Measurements from ENCODE around the gene LRRC8E.
"Not testable (repeated sequence)": the region's sequence is repeated elsewhere in the genome, so short reads cannot be mapped to it uniquely, and the experiment has no call there.

The LRRC8E gene

DNA sequence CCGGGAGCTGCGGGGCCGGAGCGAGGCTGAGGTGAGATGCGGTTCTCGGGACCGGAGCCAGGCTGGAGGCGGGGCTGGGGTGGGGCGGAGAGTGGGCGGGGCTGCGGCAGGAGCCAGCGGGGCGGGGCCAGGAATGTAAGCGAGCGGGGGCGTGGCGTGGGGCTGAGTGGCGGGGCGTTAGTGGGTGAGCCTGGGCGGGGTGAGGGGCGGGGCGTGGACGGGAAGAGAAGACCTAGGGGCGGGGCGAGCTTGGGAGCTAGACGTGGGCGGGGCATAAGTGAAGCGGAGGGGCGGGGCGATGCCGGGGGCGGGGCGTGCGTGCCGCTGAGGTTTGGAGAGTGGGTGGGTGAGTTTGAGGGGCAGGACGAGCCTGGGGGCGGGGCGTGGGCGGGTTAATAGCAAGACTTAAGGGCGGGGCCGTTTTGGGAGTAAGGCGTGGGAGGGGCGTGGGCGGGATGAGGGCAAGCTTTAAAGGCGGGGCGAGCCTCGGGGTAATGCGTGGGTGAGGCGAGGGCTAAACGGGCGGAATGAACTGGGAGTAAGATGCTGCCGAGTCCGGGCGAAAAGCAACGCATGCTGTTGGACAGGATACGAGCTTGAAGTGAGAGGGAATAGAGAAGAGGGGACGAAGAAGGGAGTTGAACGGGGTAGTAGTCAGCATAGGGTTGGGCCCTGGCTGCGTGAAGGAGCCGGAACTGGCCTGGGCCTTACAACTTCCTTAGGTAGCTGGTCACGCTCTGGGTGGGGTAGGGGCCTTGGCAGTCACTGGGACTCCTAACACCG, 32.4 kb downstream of the LRRC8E start:
- DNase-seq (ENCODE audit: low read depth) = peak; percentile 97

DNA sequence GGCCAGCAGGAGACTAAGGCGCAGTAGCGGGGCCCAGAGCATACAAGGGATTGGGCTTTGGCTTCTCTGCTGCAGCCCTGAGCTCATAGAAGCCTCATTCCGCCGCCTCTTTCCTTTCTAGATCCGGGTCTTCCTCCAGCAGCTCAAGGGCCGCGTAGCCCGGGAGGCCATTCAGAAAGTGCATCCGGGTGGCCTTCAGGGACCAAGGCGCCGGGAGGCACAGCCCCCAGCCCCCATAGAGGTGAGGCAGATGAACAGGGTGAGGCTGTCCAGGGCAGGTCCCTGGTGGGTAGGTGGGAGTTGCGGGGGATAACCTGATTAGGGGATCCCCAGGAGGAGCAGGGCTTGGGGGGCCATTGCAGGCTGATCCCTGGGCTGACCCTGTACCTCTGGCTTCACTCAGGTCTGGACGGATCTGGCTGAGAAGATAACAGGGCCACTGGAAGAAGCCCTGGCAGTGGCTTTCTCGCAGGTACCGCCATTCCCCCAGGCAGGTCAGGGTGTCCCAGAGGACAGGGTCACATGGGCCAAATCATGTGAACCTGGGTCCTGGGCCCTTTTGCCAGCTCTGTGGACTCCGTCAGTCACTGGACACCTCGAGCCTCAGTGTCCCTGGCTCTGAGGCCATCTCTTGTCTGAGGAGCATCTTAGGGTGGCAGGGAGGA, 33.1 kb downstream of the LRRC8E start:
- no peak for DNase-seq (ENCODE audit: low read depth)

DNA sequence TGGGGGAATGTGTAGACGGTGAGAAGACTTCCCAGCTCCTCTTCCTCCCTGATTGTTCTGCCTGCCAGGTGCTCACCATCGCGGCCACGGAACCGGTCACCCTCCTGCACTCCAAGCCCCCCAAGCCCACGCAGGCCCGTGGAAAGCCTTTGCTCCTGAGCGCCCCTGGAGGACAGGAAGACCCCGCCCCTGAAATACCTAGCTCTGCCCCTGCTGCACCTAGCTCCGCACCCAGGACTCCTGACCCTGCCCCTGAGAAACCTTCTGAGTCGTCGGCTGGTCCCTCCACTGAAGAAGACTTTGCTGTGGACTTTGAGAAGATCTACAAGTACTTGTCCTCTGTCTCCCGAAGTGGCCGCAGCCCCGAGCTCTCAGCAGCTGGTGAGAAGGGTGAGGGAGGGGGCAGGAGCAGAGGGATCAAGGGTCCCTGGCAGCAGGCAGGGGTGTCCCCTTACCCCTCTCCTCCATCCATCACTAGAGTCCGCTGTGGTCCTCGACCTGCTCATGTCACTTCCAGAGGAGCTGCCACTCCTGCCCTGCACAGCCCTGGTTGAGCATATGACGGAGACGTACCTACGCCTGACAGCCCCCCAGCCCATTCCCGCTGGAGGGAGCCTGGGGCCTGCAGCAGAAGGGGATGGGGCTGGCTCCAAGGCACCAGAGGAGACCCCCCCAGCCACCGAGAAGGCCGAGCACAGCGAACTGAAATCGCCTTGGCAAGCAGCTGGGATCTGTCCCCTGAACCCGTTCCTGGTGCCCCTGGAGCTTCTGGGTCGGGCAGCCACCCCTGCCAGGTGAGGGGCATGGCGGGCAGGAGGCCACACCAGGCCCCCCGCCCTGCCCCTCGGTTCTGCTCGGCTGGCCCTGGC, 33.9 kb downstream of the LRRC8E start:
- DNase-seq (ENCODE audit: low read depth) = no peak

DNA sequence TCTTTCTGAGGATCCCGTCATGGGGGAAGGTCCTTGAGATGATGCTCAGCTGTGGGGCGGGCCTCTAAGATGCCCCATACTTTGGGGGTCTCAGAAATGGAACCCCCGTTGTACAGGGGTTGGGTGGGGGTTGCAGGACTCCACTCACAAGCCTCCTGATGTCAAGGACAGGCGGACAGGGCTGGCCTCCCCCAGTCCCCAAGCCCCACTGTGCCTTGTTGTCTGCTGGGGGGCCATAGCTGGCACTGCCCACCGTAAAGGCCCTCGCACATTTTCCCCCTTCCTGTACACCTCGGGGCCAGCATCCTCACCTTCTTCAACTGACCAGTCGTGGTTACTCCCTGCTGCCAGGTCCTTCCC, 34.5 kb downstream of the LRRC8E start:
- no peak for DNase-seq (ENCODE audit: low read depth)

DNA sequence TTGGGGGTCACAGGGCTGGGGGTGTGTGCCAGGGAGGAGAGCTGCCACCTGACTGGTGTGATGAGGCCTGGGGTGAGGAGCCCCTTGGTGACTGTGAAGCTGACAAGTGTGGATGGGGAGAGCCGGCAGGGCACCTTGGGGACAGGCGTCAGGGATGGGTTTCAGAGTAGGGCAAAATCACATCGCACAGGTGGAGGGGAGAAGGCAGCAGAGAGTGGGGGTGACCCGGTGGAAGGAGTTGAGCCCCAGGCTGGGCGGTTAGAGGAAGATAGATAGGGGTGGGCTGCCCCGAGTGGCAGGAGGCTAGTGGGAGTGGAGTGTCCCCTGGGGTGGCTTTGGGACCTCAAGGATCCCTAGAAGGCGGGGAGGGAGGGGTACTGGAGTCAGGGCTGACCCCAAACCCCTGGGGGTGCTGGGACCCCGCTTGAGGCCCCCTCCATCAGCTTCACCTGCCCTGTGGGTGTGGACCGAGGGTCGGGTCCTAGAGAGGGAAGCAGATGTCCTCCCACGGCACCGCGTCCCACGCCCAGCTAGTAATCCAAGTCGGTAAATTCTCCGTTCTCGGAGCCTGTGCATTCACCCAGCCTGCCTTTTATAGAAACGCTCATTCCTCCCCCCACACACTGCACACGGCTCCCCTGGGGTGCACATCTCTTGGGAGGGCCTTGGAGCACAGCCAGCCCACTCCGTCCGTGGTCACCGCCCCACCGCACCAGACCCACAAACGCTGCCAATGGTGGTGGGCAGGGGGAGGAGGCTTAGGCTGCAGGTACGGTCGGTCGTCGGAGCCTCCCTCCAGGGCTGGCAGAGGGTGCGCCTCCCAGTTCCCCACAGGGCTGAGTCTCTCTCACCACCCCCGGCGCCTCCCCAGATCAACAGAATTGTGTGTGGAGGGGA, 35.2 kb downstream of the LRRC8E start:
- no peak for DNase-seq (ENCODE audit: low read depth)

DNA sequence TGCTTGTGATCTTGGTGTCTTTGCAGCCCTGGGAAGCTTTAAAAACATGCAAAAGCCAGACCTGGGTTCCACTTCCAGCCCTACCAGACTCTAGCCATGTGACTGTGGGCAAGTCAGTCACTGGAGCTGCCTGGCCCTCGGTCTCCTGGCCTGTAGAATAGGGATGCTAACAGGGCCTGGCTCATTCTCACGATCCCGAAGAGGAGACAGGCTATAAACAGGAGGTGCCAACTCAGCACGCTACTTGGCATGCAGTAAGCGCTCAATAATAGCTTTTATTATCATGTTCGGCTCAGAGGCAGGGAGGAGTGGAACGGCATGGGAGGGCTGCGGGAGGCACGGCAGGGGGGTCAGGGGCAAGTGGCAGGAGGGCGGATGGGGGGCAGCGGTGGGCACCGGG, 35.9 kb downstream of the LRRC8E start:
- no peak for DNase-seq (ENCODE audit: low read depth)

DNA sequence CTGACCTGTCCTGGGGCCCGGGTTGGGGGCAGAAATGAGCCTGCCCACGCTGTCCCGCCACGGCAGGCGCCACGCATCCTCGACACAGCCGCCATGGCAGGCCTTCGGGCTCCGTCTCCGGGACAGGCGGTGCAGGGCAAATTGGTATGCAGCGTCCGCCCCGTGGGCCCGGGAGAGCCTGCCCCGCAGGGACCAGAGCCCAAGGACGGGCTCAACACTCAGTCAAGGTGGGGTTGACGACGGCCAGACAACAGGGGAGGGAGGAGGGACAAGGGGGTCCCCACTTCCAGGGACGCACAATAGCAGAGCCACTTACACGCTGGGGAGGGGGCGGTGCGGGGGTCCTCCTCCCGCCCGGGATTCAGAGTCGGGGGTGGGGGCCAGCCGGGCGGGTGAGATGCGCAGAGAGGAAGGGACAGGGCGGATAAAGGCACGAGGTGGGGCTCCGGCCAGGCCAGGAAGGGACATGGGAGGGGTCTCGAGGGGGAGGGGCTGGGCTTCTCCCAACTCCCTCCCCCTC, 36.4 kb downstream of the LRRC8E start:
- DNase-seq (ENCODE audit: low read depth) = no peak

DNA sequence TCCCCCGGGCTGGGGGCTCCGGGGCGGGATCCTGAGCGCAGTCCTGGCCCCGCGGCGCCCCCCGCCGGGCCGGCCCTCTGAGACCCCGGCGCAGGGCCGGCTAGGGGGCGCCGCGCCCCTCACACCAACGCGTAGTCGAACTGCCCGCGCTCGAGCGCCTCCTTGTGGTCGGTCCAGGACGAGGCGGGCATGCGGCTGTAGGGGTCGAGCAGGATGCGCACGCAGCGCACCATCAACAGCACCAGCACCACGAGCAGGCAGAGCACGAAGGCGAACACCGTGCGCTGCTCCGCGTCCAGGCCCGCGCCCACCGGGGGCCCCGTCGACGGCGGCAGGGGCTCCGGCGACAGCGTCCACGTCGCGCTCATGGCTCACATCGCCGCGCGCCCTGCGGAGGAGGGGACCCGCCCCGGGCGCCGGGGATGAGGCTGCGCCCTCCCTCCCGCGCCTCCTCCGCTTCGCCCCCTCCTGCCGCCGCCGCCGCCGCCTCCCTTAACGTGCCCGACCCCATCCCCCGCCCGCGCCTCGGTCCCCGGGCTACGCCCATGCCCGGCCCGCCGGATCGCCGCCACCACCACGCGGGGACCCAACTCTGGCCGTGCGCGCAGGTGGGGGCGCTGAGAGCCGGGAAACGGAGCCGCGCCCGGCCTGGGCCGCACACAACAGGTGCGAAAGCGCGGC, 37.0 kb downstream of the LRRC8E start:
- DNase-seq (ENCODE audit: low read depth) = no peak

DNA sequence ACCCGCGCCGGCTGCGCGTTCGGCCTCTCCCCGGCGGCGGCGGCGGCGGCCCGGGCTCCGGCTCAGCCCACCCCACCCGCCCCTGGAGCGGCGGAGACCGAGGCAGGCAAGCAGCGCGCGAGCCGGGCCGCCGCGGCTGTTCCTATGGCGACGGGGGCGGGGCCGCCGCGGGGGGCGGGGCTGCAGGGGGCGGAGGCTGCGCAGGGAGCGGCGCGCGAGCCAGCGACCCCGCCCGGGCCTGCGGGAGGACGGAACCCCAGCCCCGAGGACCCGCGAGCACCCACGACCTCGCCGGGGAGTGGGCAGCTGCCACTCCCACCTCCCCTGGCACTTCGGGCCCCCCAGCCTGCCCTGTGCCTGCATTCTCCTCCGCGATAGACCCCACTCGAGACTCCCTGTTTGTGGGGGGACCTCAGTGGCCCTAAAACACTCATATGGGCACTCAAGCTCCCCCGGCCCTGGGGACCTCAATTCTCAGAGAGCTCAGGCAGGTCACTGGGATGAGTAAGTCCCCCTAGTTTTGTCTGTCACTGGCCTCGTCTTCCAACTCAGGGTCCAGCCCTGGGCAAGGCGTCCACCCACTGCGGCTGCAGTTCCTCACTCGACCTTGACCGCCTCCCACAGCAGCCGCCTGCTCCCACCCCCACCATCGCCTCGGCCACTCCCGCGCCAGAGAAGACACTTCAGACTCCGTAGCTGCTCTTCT, 37.9 kb downstream of the LRRC8E start, which contains the start of gene CTXN1:
TSS of gene CTXN1 (minus strand) at position 115 of the 706 bp plus-strand sequence. CDS start 597 bp downstream, outside the sequence.
- no peak for DNase-seq (ENCODE audit: low read depth)

DNA sequence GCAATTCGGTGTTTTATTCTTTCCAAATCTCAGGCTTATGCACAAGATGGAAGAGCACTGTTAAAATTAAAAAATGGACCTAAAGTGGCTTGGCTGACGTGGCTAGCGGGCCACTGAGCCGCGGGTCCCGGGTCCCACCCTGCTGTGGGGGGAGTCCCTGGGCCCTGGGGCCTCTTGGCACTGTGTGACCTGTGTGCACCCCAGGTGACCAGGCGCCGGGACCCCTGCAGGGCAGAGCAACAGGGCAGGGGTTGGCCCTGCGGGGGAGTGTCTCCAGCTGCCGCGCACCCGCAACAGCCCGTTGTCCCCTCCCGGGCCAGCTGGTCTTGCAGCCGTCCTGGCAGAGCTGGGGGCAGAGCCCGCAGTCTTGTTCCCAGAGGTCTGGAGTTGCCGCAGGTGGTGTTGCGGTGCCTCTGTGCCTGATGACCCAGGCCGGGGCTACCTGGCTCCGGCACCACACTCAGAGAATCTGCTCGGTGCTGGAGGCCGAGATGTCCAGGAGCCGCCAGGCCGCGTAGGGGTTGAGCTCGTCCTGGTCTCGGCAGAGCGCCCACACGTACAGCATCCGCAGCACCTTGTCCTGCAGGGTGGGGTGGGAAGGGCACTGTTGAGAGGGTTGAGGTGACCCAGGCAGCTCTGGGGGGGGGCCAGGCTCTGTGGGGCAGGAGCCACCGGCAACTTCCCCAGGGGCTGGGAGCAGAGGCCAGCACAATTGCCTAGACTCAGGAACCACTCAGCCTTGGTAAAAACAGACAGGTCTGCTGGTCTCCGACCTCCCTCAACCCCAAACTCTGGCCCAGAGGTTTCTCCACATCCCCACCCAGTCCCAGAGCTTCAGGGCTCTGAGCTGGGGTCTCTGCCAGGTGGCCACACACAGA, 38.7 kb downstream of the LRRC8E start:
- no peak for DNase-seq (ENCODE audit: low read depth)

DNA sequence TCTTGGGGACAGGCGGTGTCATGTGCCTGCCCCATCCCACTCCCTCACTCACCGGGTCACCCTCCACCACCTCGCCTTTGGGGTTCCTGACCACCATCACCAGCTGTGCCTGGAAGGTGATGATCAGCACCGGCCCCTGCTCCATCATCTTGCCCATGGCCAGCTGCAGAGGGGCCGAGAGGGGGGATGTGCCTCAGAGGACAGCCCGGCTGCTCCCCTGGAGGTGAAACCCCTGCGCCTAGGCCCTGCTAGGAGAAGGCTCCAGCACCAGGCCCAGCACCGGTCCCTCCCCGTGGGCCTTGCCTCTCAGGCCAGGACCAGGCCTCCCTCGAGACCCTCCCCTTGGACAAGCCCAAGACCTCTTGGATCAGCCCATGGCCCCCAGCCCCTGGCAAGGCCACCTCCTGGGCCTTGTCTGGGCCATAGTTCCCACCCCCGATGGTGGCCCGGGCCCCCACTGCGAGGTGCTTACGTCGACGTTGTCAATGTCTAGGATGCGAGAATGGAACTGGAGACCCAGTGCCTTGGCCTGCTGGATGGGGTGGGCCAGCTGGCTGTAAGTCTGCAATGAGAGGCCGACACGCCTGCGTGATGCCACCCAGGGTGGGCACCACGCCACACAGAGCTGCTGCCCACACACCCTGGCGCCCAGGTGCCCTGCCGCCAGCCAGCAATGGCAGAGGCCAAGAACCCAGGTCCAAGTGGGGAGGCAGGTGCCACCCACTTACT, 39.5 kb downstream of the LRRC8E start:
- no peak for DNase-seq (ENCODE audit: low read depth)

DNA sequence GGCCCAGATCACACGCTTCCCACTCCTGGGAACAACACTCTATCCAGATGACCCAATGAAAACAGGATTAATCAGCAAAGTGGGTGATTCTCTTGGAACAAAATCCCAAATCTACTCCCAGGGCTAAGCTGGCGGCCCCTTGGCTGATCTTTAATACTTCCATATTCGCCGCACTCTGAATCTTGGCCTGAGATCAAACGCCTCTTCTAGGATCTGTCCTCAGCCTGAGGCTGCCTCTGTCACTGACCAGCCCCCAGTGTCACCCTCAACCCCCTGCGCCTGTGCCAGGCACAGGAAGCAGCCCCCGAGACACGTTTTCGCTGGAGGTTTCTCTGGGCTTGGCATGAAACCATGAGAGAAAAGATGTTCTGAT, 40.0 kb downstream of the LRRC8E start:
- DNase-seq (ENCODE audit: low read depth) = no peak

DNA sequence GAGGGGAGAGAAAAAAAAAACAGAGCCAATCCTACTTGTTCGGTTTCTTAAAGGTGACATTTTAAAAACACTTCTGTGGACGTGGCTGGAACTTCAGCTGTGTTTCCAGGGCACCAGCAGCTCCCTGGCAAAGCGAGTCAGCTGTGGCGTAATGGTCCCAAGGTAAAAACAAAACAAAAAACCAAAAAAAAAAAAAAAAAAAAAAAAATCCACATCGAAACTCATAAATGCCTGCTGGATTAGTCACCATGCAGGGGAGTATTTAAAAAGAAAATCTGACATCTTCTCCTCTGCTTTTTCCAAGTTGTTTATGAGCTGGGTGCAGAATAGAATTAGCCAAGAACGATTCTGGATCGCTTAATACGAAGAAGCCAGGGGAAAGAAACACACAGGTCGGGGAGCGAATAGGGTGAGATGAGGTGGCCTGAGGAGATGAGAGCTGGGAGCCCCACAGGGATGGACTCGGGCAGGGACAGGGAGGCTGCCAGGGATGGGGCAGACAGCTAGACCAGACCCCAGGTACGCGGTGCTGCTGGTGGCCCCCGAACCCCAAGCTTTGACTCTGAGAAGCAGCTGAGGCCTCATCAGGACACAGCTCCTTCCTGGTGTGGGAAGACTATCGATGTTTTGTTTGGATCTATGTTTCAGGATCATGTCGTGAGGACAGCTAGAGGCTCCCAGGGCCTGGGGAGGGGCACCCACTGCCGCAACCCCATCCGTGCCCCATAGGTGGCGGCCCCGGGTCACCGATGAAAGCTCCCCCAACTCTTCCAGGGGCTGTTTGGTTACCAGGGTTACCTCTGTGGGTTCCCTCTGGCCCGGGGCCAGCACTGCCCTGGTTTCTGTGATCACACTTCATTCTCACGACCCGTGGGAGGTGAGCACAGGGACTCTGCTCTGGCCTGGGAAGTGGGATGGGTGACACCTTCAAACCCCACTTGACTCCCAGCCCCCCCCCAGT, 40.7 kb downstream of the LRRC8E start:
- DNase-seq (ENCODE audit: low read depth) = peak; percentile 55

DNA sequence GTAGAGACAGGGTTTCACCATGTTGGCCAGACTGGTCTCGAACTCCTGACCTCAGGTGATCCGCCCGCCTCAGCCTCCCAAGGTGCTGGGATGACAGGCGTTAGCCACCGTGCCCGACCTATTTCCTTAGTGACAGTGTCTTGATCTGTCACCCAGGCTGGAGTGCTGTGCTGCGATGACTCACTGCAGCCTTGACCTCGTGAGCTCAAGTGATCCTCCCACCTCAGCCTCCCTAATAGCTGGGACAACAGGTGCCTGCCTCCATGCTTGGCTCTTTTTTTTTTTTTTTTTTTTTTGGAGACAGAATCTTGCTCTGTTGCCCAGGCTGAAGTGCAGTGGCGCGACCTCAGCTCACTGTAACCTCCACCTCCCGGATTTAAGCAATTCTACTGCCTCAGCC, 41.7 kb downstream of the LRRC8E start:
- DNase-seq (ENCODE audit: low read depth) = not testable (repeated sequence)

DNA sequence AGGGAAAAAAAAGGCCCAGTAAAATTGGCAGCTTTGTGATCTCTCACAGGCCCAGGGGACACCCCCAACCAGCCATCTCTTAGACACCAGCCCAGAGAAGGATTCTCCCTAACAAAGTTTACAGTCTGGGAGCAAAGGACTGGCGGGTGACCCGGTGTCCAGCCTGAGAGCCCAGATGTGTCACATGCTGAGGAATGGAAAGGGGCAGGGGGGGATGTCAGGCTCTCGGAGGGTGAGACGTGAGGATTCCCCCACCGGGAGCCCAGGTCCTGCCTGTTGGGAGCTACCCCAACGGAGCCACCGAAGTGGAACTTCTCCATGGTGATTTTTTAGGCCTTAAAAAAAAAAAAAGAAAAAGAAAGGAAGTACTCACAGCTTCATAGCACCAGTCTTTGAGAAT, 42.5 kb downstream of the LRRC8E start:
- DNase-seq (ENCODE audit: low read depth) = no peak

DNA sequence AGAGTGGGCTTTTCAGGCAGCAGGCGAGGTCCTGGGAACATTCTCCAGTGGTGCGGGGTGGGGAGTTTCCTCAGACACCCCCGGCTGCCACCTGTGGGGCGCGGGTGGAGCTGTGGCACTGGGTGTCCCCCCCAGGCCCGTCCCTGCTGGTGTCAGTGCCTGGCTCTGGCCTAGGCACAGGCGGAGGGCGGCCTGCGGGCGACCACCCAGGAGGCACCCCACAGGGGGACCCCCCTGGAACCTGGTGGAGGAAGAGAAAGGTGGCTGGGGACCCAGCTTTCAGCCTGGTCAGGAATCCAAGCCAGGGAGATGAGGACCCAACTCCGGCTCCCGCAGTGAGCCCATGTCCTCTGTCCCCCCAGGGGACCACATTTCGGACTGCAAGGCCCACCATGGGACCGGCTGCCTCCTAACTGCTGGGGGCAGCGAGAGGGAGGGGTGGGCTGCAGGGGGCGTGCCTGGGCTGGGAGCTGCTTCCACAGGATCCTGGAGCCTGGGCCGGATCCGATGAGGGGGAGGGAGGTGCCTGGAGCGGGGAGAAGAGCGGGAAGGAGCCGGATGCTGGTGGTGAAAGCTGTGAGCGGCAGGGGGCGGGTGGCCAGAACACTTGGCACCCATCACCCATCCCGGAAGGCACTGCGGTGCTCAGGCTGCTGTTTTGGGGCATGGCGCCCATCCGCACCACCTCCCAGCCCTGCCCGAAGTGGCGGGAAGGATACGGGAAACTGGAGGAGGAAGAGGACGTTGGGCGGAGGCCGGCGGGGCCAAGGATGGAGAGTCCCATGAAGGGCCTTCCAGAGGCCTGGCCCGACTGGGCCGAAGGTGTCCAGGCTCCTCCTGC, 43.1 kb downstream of the LRRC8E start:
- DNase-seq (ENCODE audit: low read depth) = no peak
